ENCODE data around the gene ATP13A1.
A peak's percentile ranks its signal among the peaks of the same experiment; 100 is the strongest.
"Not testable (repeated sequence)": the region's sequence is repeated elsewhere in the genome, so short reads cannot be mapped to it uniquely, and the experiment has no call there.

Gene ATP13A1

DNA sequence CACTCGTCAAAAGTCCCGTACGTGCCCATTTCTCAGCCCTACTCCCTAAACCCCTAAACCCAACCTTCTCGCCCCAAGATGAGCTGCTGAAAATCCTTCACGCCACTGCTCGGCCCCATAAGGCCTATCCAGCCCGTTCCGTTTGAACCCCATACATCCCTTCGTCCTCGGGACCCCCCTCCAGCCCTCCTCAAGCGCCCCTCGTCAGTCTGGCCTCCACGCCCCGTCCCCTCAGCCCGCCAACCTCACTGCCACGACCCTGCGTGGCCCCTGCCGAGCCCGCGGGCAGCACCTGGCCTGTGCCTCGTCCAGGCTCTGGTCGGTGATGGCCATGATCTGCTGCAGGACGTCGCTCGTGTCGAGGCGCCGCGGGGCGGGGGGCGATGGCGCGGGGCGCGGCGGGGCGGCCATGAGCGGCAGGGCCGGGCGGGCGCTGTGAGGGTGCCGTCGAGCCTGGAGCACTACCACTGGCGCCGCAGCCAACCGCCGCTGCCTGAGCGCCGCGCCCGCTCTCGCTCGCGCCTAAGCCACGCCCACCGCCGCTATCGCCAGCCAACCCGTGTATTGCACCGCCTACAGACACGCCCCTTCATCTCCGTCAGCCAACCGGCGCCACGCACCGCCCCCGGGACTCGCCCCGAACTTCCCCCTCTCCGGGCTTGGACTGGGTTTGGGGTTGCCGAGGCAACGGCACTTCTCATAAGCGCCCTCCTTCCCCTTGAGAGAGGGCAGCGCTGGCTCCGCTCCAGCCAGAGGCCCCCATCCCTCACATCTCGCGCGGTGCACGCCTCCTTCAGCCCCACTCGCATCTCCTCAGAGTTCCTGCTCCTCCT lies 45.0 kb downstream of the ATP13A1 start, which contains the start of gene PBX4:
Gene PBX4, minus strand, starts transcription at position 469 of the 833 bp plus-strand sequence. Its CDS starts 58 bp downstream, at position 411.
- DNase-seq = peak; percentile 96

DNA sequence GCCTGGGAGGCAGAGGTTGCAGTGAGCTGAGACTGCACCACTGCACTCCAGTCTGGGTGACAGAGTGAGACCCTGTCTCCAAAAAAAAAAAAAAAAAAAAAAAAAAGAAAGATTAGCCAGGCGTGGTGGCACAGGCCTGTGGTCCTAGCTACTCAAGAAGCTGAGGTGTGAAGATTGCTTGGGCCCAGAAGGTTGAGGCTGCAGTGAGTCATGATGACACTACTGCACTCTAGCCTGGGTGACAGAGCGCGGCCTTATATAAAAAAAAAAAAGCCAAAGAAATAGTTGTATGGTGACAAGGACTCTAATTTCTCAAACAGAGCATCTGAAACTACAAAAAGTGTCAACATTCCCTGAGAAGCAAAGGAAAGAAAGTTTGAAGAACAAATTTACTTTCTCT lies 48.4 kb downstream of the ATP13A1 start:
- DNase-seq = no peak

DNA sequence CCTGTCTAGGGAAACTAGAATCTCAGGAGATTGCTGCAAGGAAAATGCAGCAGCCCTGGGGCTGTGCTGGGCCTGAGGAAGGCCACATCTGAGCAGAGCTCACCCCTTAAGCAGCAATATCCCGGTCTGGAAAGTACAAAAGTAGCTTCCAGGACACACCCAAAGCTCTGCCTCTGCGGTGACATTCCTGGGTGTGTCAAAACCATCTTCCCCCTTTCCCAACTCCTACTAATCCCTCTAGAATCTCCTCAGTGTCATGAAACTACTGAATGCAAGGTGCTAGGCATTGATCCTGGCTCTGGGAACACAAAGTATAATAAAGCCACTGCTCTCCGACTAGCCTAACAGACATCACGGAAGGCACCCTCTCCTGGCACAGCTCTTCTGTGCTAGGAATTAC lies 50.0 kb downstream of the ATP13A1 start:
- DNase-seq = no peak

DNA sequence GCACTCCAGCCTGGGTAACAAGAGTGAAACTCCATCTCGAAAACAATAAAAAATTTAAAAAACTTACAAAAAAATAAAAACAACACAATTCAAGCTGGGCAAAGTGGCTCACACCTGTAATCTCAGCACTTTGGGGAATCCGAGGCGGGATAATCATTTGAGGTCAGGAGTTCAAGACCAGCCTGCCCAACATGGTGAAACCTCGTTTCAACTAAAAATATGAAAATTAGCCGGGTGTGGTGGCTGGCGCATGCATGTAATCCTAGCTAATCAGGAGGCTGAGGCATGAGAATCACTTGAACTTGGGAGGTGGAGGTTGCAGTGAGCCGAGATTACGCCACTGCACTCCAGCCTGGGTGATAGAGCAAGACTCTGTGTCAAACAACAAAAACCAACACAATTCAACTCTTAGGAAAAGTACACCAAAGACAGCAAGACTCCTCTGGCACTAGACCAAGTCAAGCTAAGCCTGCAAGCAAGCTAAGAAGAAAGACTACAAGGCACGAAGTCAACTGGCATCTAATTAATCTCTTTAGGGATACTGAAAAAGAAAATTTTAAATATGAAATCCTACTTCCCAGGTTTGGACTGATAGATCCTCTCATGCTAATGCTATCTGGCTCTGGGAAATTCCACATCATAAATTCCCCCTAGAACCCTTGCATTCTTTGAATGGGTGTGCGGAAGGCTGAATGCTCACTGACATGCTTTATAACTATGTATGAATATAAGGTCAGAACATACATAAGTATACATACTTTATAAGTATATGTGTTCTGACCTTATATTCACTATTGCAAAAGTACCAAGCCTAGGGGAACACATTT lies 52.9 kb downstream of the ATP13A1 start:
- DNase-seq = no peak

DNA sequence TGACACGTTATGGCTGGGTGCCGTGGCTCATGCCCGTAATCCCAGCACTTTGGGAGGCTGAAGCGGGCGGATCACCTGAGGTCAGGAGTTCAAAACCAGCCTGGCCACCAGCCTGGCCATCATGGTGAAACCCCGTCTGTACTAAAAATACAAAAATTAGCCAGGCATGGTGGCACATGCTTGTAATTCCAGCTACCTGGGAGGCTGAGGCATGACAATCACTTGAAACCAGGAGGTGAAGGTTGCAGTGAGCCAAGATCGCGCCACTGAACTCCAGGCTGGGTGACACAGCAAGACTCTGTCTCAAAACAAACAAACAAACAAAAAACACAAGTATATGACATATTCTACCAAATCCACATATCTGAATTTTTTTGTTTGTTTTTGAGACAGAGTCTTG lies 56.8 kb downstream of the ATP13A1 start:
- not testable (repeated sequence) for DNase-seq

DNA sequence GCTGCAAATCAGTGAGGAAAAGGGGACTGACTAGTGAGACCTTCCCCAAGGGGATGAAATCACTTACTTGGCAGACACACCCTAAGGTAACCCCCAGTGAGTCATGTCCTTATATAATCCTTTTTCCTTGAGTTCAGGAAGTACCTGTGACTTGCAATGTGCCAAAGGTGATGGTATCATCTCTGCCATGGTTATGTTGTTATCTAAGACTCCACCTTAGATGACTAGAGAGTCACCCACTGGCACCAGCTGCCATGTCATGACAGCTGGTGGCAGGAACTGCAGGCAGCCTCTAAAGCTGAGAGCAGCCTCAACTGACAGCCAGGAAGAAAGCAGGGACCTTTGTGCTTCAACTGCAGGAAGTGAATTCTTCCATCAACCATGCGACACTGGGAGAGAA lies 57.5 kb downstream of the ATP13A1 start:
- peak; percentile 59 for DNase-seq

DNA sequence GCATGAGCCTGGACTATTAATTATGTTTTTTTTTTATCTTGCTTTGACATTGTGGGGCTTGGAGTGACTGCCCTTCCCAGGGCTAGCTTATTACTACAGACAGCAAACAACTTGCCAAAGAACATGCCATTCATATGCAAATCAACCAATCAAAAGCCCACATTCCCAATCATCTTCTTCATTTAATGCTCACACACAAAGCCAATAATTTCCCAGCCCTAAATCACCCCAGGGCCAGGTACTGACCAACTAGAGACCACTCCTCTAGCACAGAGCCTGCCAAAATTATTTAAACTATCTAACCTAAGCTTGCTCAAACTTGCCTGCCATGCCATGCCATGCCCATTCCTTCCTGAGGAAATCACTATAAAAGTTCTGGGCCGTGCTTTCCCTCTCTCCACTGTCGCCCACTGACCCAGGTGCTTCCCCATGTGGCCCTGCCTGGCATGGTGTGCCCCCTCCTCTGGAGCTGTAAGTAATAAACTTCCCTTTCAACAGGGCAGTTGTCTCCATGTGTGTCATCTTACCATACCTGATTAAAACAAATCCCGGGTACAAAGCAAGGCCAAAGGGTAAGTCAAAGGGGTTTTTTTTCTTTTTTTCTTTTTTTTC lies 60.7 kb downstream of the ATP13A1 start:
- no peak for DNase-seq

DNA sequence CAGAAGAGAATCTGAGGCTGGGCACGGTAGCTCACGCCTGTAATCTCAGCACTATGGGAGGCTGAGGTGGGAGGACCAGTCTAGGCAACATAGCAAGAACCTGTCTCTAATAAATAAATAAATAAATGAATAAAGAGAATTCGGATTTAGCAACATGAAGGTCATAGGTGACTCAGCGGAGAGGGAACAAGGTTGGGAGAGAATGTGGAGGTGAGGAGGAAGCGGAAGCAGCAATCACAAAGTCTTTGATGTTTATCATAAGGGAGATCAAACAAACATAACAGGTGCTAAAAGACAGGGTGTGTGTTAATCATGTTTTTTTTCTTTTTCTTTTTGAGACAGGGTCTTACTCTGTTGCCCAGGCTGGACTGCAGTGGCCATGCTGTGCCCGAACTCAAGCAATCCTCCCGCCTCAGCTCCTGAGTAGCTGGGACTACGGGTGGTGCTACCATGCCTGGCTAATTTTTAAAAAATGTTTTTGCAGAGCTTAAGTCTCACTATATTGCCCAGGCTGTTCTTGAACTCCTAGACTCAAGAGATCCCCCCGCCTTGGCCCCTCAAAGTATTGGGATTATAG lies 61.3 kb downstream of the ATP13A1 start:
- DNase-seq = peak; percentile 11

DNA sequence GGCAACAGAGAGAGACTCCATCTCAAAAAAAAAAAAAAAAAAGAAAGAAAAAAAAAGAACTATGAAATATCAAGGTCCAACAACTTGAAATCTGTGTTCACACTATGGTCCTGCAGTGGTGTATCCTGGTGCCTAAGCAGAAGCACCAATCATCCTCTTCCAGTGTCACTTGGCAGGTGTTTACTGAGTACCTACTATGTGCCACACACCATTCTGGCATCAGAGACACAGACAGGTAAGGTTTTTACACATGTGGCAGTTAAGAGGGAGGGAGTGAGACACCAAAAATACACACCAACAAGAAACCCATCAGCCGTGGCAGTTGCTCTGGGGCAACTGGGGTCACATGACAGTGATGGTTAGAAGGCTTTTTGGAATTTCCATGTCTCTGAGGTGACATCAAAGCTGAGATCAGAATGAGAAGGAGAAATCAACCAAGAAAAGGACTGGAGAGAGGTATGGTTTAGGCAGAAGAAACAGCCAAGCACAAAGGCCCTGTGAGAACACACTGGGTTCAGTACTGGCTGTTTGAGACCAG lies 62.6 kb downstream of the ATP13A1 start:
- DNase-seq = no peak

DNA sequence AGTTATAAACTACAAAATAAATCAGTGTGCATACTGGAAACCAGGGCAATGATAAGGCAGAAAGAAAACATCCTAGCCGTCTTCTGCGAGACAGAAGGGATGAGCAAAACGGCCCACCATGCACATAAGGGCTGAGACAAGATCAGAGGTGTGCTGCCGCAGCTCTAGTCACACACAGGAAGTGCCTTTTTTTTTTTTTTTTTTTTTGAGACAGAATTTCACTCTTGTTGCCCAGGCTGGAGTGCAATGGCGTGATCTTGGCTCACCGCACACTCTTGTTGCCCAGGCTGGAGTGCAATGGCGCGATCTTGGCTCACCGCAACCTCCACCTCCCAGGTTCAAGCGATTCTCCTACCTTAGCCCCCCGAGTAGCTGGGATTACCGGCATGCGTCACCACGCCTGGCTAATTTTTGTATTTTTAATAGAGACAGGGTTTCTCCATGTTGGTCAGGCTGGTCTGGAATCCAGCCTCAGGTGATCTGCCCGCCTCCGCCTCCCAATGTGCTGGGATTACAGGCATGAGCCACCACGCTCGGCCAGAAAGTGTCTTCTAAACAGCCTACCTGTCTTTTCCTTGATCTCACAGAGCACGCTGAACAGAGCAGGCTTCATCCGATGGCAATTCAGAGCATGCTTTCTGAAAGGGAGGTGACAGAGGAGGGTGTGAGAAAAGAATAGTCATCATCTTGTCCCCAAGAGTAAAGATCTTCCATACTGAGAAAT lies 64.6 kb downstream of the ATP13A1 start:
- DNase-seq = not testable (repeated sequence)

DNA sequence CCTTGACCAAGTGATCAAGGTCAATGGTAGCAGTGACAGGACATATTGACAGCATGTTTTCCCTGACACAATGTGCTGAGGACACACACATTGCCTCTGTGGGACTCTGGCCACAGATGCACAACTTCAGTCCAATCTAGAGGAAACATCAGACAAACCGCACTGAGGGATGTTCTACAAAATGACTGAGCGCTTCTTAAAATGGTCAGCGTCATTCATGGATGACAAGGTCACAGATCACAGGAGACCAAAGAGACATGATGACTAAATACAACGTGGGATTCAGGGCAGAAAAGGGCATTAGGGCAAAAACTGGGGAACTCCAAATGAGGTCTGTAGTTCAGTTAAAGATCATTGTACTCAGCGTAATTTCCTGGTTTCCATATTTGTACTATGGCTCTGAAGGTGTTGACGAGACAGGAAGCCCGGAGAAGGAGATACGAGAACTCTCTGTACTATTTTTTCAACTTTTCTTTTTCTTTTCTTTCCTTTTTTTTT lies 65.6 kb downstream of the ATP13A1 start:
- no peak for DNase-seq

Measured in DMS53 (cell line).